ENCODE data around the gene CBR3. TPM values are rescaled to one million over a fixed set of nuclear protein-coding genes. Genes with fewer than 3 reads are reported as not detected.

CBR3 gene
- total and polyA plus RNA-seq, 2 donors (not counting 3 experiments of a cell fraction or from before 2014, with no cell fraction given), result 9.7 to 13.3 TPM

DNA sequence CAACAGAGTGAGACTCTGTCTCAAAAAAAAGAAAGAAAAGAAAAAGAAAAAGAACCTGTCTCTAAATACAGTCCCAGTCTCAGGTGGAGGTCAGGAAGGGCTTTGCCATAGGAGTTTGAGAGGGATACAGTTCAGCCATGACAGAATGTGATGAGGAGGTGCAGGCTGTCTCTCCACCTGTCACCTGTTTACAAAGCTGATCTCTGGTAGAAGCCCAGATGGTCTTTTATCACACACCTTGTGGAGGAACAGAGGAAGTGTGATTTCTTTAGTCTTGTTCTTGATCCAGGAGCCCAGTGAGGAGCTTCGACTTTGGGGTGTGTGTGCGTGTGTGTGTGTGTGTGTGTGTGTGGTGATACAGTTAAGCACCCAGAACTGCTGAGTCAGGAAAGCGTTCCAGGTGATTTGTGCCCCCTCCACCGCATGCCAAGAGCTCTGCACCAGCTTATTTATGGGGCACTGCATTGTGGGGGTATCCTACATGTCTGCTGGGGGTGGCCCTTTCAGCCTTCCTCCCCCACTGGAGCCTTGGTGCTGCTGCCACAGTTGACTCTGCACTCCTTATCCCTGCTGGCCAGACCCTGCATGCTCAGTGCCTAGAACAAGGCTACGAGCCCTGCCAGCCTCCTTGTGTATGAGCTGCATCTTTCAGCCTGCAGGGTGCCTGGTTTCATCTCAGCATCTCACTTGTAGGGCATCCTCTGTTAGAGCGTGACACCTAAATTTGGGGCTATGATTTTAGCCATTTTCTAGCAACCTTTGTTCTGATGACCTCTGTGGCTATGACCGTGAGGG lies 41.1 kb downstream of the CBR3 start:
- DNase-seq (ENCODE audit: low read depth, low spot score) (no peak), FAIRE-seq (no peak)
- H4K20me1 ChIP-seq (replicated peaks; ENCODE audit: control insufficient read depth, extremely low read depth, insufficient read depth, low read length), result no peaks in the 10 kb centered on the region
- no peaks in the 10 kb centered on the region for H3K9me1 ChIP-seq (replicated peaks; ENCODE audit: control insufficient read depth, extremely low read depth, insufficient read depth, low read length)
- ChIA-PET CTCF (interaction anchor here (1.2 kb wide), 1 partner anchor 84 kb away, joined by 3 read pairs; no protein-coding TSS in a partner anchor), POLR2A (no interaction called here)
- no peaks in the 10 kb centered on the region for H3K9me3 ChIP-seq (replicated peaks; ENCODE audit: control insufficient read depth, insufficient read depth, low read length)
- no peak overlapping the region for H3K4me2 ChIP-seq (ENCODE audit: insufficient read depth, low read length)
- intact Hi-C loops (cut with micrococcal nuclease), result no loop called here
- H3K4me3 ChIP-seq (replicated peaks in 1 of 3; ENCODE audit: insufficient read depth in 1 of 3, low read depth in 1 of 3, low read length in 3 of 3), result no peak overlapping the region
- no peaks in the 10 kb centered on the region for H3K36me3 ChIP-seq (ENCODE audit: control insufficient read depth in 2 of 2, extremely low read depth in 1 of 2, insufficient read depth in 2 of 2, low read length in 2 of 2)
- dilution Hi-C loops (cut with MboI; ENCODE audit: extremely low pct_ligation_motif_present, low sequenced_read_pairs), result no loop called here
- no TSS peak for BruUV-seq (replicated peaks)
- H3K27me3 ChIP-seq (ENCODE audit: control insufficient read depth in 2 of 2, insufficient read depth in 2 of 2, low read length in 2 of 2), result no peaks in the 10 kb centered on the region
- TF ChIP-seq FOS (IDR thresholded peaks at IDR 0.05; ENCODE audit: borderline replicate concordance, insufficient read depth, low read length) (no peak), POLR2A (IDR thresholded peaks at IDR 0.05; ENCODE audit: low read depth, low read length) (no peak), JUN (IDR thresholded peaks at IDR 0.05; ENCODE audit: borderline replicate concordance, insufficient read depth, insufficient read length, low read depth) (no peak), GATA2 (IDR thresholded peaks at IDR 0.05; ENCODE audit: insufficient read depth, insufficient read length, low read depth, low read length) (no peak), MYC (IDR thresholded peaks at IDR 0.05; ENCODE audit: low read depth, low read length) (no peak), POLR2AphosphoS5 (IDR thresholded peaks at IDR 0.05; ENCODE audit: insufficient read depth, low read depth, low read length) (no peak), EZH2 (IDR thresholded peaks at IDR 0.05; ENCODE audit: borderline replicate concordance, low read depth, low read length, severe bottlenecking) (no peak)
- TF ChIP-seq, protein P1, sequence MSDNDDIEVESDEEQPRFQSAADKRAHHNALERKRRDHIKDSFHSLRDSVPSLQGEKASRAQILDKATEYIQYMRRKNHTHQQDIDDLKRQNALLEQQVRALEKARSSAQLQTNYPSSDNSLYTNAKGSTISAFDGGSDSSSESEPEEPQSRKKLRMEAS (IDR thresholded peaks at IDR 0.05; ENCODE audit: insufficient read depth, insufficient read length), result no peak
- TF ChIP-seq, protein P2, sequence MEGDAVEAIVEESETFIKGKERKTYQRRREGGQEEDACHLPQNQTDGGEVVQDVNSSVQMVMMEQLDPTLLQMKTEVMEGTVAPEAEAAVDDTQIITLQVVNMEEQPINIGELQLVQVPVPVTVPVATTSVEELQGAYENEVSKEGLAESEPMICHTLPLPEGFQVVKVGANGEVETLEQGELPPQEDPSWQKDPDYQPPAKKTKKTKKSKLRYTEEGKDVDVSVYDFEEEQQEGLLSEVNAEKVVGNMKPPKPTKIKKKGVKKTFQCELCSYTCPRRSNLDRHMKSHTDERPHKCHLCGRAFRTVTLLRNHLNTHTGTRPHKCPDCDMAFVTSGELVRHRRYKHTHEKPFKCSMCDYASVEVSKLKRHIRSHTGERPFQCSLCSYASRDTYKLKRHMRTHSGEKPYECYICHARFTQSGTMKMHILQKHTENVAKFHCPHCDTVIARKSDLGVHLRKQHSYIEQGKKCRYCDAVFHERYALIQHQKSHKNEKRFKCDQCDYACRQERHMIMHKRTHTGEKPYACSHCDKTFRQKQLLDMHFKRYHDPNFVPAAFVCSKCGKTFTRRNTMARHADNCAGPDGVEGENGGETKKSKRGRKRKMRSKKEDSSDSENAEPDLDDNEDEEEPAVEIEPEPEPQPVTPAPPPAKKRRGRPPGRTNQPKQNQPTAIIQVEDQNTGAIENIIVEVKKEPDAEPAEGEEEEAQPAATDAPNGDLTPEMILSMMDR (IDR thresholded peaks at IDR 0.05; ENCODE audit: extremely low read depth in 1 of 2, insufficient read depth in 1 of 2, low read depth in 1 of 2, low read length in 2 of 2), result no peak
- H3K79me2 ChIP-seq (ENCODE audit: control insufficient read depth, insufficient read depth, low read length), result no peaks in the 10 kb centered on the region
- H3K4me1 ChIP-seq (ENCODE audit: control insufficient read depth, extremely low read depth, insufficient read depth, low read length), result no peaks in the 10 kb centered on the region
- H2AFZ ChIP-seq (ENCODE audit: low read depth, low read length), result no peak overlapping the region
- no peak overlapping the region for H3K9ac ChIP-seq (replicated peaks; ENCODE audit: extremely low read depth, insufficient read depth, low read length)
- no peak overlapping the region for H3K27ac ChIP-seq (ENCODE audit: insufficient read depth, low read depth, low read length)

All from endothelial cell of umbilical vein (primary cell).